Neural progenitor cell (in vitro differentiated cells): ENCODE data around the gene HUNK. TPM values are rescaled to one million over a fixed set of nuclear protein-coding genes. Genes with fewer than 3 reads are reported as not detected.
"Not testable (repeated sequence)": the region's sequence is repeated elsewhere in the genome, so short reads cannot be mapped to it uniquely, and the experiment has no call there.

ENCODE experiments used
- DNase-seq: peaks from one replicate; pipeline ENCODE4 v3.0.0-alpha.2; 2016; ENCODE audit warnings: low spot score
- H2AFZ ChIP-seq: fragments of 200-600 bp; sonication (generic); replicated peaks from 2 replicates; pipeline ENCODE4 v1.6.1; 2016; ENCODE audit warnings: antibody characterized with exemption
- H3F3A ChIP-seq: fragments of 200-600 bp; sonication (generic); 2 replicates; pipeline ENCODE4 v1.6.1; 2016; ENCODE audit warnings: antibody characterized with exemption, low read depth
- H3K27ac ChIP-seq: fragments of 200-600 bp; sonication (generic); 2 replicates; pipeline ENCODE4 v1.5.1; 2016; ENCODE audit warnings: mild to moderate bottlenecking
- H3K27me3 ChIP-seq: fragments of 200-600 bp; sonication (generic); 2 replicates; pipeline ENCODE4 v1.6.1; 2016; ENCODE audit warnings: mild to moderate bottlenecking, moderate library complexity
- H3K36me3 ChIP-seq: fragments of 200-600 bp; sonication (generic); 2 replicates; pipeline ENCODE4 v1.5.1; 2016
- H3K4me1 ChIP-seq: fragments of 200-600 bp; sonication (generic); 2 replicates; pipeline ENCODE4 v1.6.1; 2016; ENCODE audit warnings: mixed run types
- H3K4me2 ChIP-seq: fragments of 200-600 bp; sonication (generic); 2 replicates; pipeline ENCODE4 v1.6.1; 2016
- H3K4me3 ChIP-seq: fragments of 200-600 bp; sonication (generic); 2 replicates; pipeline ENCODE4 v1.5.1; 2016
- H3K79me2 ChIP-seq: fragments of 200-600 bp; sonication (generic); 2 replicates; pipeline ENCODE4 v1.6.1; 2016; ENCODE audit warnings: low read depth
- H3K9ac ChIP-seq: fragments of 200-600 bp; sonication (generic); 2 replicates; pipeline ENCODE4 v1.6.1; 2016
- H3K9me3 ChIP-seq: fragments of 200-600 bp; sonication (generic); 2 replicates; pipeline ENCODE4 v1.5.1; 2016; ENCODE audit warnings: low read depth
- H4K20me1 ChIP-seq: fragments of 200-600 bp; sonication (generic); 2 replicates; pipeline ENCODE4 v1.6.1; 2016; ENCODE audit warnings: low read depth
- H3K27ac Mint-ChIP-seq: 3 replicates; pipeline ENCODE4 v1.8.0; 2021; ENCODE audit warnings: mixed read lengths
- H3K27me3 Mint-ChIP-seq: 2 replicates; pipeline ENCODE4 v1.8.0; 2022; ENCODE audit warnings: low read depth, mild to moderate bottlenecking, inconsistent platforms, moderate library complexity, mixed read lengths; ENCODE audit not compliant: insufficient read depth
- H3K36me3 Mint-ChIP-seq: 3 replicates; pipeline ENCODE4 v1.8.0; 2021; ENCODE audit warnings: mixed read lengths
- H3K4me1 Mint-ChIP-seq: 3 replicates; pipeline ENCODE4 v1.8.0; 2021; ENCODE audit warnings: mixed read lengths
- H3K4me3 Mint-ChIP-seq: 3 replicates; pipeline ENCODE4 v1.8.0; 2021; ENCODE audit warnings: mild to moderate bottlenecking, moderate library complexity, mixed read lengths
- H3K9me3 Mint-ChIP-seq: 3 replicates; pipeline ENCODE4 v1.8.0; 2020; ENCODE audit warnings: mixed read lengths
- EZH2 ChIP-seq: fragments of 200-600 bp; sonication (generic); IDR thresholded peaks from 2 replicates; pipeline ENCODE4 v1.6.1; 2017; ENCODE audit warnings: antibody characterized with exemption, mild to moderate bottlenecking, moderate library complexity
- EZH2phosphoT487 ChIP-seq: fragments of 200-600 bp; sonication (generic); IDR thresholded peaks from 2 replicates; pipeline ENCODE4 v1.6.1; 2017; ENCODE audit warnings: antibody characterized with exemption
- total RNA-seq: library from RNA; depleted of rRNA; stranded (reverse); fragments of >200 nt; gene quantifications from 2 replicates; pipeline ENCODE4 v1.2.3, GENCODE V29; 2015; ENCODE audit warnings: low replicate concordance
- TF ChIP-seq, protein P1 (sequence below): fragments of 200-600 bp; sonication (generic); IDR thresholded peaks from 2 replicates; pipeline ENCODE4 v1.5.1; 2017; ENCODE audit warnings: antibody characterized with exemption, mild to moderate bottlenecking

Gene HUNK
- total RNA-seq, 1 donor from 2014 or later, result 4.7 TPM

GRCh38 chr21:31946876-31947550 is 74.2 kb downstream of the HUNK start:
- not testable (repeated sequence) for H3K9me3 Mint-ChIP-seq, H3K9ac ChIP-seq, H3K36me3 ChIP-seq, H3K79me2 ChIP-seq, H3K4me2 ChIP-seq, H3K4me1 ChIP-seq, H3K27me3 Mint-ChIP-seq, DNase-seq, H3K27ac ChIP-seq, H3F3A ChIP-seq, H2AFZ ChIP-seq, H4K20me1 ChIP-seq, H3K4me3 ChIP-seq, H3K27ac Mint-ChIP-seq, H3K27me3 ChIP-seq, H3K9me3 ChIP-seq, H3K4me3 Mint-ChIP-seq
- H3K4me1 Mint-ChIP-seq, result peaks cover 21% of the 10 kb centered on the region
- peaks cover 68% of the 10 kb centered on the region for H3K36me3 Mint-ChIP-seq

- no peak for DNase-seq
- Mint-ChIP-seq H3K9me3 (no peaks in the 10 kb centered on the region), H3K4me3 (no peak overlapping the region), H3K36me3 (peaks cover 68% of the 10 kb centered on the region), H3K4me1 (peaks cover 17% of the 10 kb centered on the region), H3K27ac (no peak overlapping the region), H3K27me3 (no peaks in the 10 kb centered on the region)
- Histone ChIP-seq H3K4me3 (no peak overlapping the region), H3K27me3 (no peaks in the 10 kb centered on the region), H3K4me1 (peaks cover 6% of the 10 kb centered on the region), H3K79me2 (no peaks in the 10 kb centered on the region), H3K9ac (no peak overlapping the region), H3K4me2 (no peak overlapping the region), H2AFZ (no peak overlapping the region), H3F3A (no peaks in the 10 kb centered on the region), H3K27ac (no peak overlapping the region), H4K20me1 (no peaks in the 10 kb centered on the region), H3K36me3 (no peaks in the 10 kb centered on the region), H3K9me3 (no peaks in the 10 kb centered on the region)
- TF ChIP-seq EZH2 (no peak), EZH2phosphoT487 (no peak)
- TF ChIP-seq, protein P1, sequence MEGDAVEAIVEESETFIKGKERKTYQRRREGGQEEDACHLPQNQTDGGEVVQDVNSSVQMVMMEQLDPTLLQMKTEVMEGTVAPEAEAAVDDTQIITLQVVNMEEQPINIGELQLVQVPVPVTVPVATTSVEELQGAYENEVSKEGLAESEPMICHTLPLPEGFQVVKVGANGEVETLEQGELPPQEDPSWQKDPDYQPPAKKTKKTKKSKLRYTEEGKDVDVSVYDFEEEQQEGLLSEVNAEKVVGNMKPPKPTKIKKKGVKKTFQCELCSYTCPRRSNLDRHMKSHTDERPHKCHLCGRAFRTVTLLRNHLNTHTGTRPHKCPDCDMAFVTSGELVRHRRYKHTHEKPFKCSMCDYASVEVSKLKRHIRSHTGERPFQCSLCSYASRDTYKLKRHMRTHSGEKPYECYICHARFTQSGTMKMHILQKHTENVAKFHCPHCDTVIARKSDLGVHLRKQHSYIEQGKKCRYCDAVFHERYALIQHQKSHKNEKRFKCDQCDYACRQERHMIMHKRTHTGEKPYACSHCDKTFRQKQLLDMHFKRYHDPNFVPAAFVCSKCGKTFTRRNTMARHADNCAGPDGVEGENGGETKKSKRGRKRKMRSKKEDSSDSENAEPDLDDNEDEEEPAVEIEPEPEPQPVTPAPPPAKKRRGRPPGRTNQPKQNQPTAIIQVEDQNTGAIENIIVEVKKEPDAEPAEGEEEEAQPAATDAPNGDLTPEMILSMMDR, result no peak
Observed at GRCh38 chr21:31948676-31949075, 75.9 kb downstream of the HUNK start.

GRCh38 chr21:31952828-31953227 is 80.0 kb downstream of the HUNK start:
- Histone ChIP-seq H3K27ac (no peak overlapping the region), H3K4me3 (no peak overlapping the region), H3K4me1 (no peaks in the 10 kb centered on the region), H3K9me3 (no peaks in the 10 kb centered on the region), H3K27me3 (no peaks in the 10 kb centered on the region), H3K79me2 (no peaks in the 10 kb centered on the region), H2AFZ (no peak overlapping the region), H3K36me3 (no peaks in the 10 kb centered on the region), H3F3A (no peaks in the 10 kb centered on the region), H3K9ac (no peak overlapping the region), H3K4me2 (no peak overlapping the region), H4K20me1 (no peaks in the 10 kb centered on the region)
- Mint-ChIP-seq H3K4me1 (peaks cover 3% of the 10 kb centered on the region), H3K9me3 (no peaks in the 10 kb centered on the region), H3K27ac (no peak overlapping the region), H3K4me3 (no peak overlapping the region), H3K36me3 (peaks cover 67% of the 10 kb centered on the region), H3K27me3 (no peaks in the 10 kb centered on the region)
- no peak for TF ChIP-seq EZH2phosphoT487
- TF ChIP-seq EZH2, result no peak
- TF ChIP-seq, protein P1, result no peak
- no peak for DNase-seq

GRCh38 chr21:31957631-31958030 is 84.8 kb downstream of the HUNK start:
- Histone ChIP-seq H3K4me3 (no peak overlapping the region), H4K20me1 (no peaks in the 10 kb centered on the region), H3K9ac (no peak overlapping the region), H3F3A (no peaks in the 10 kb centered on the region), H3K9me3 (no peaks in the 10 kb centered on the region), H3K79me2 (no peaks in the 10 kb centered on the region), H3K4me2 (no peak overlapping the region), H3K36me3 (no peaks in the 10 kb centered on the region), H3K27ac (no peak overlapping the region), H2AFZ (no peak overlapping the region), H3K4me1 (no peaks in the 10 kb centered on the region), H3K27me3 (no peaks in the 10 kb centered on the region)
- Mint-ChIP-seq H3K27ac (no peak overlapping the region), H3K4me3 (no peak overlapping the region), H3K9me3 (peaks cover 5% of the 10 kb centered on the region), H3K36me3 (peaks cover 63% of the 10 kb centered on the region), H3K4me1 (peaks cover 3% of the 10 kb centered on the region), H3K27me3 (no peaks in the 10 kb centered on the region)
- TF ChIP-seq, protein P1, result no peak
- TF ChIP-seq EZH2, result no peak
- no peak for TF ChIP-seq EZH2phosphoT487
- no peak for DNase-seq
